Right lobe of liver (tissue), 6 donors: ENCODE data around the gene ACBD6. TPM values are rescaled to one million over a fixed set of nuclear protein-coding genes. Genes with fewer than 3 reads are reported as not detected.

ENCODE experiments used
- ATAC-seq, 4 donors: fragments of 200-7000 bp; cut with Tn5 transposase; one replicate each; pipeline ENCODE4 v1.9.1; 2020; ENCODE audit warnings: mild to moderate bottlenecking in 4 of 4, moderate library complexity in 4 of 4
- DNase-seq, 3 donors: peaks; one replicate each; pipeline ENCODE4 v3.0.0-alpha.2; 2020
- H3K27ac ChIP-seq, 3 donors: fragments of 200-600 bp; one replicate each; pipeline ENCODE4 v1.8.0; 2022
- H3K27me3 ChIP-seq, 2 donors: fragments of 200-600 bp; one replicate each; pipeline ENCODE4 v1.8.0; 2022
- H3K36me3 ChIP-seq, 4 donors: fragments of 200-600 bp; sonication (generic) in 1 of 4; one replicate each; pipeline versions ENCODE4 v1.5.1 to v1.8.0; 2017 to 2022; ENCODE audit warnings: control low read depth in 1 of 4
- H3K4me1 ChIP-seq, 4 donors: fragments of 200-600 bp; sonication (generic) in 1 of 4; one replicate each; pipeline versions ENCODE4 v1.5.1 to v1.8.0; 2017 to 2022; ENCODE audit warnings: control low read depth in 1 of 4
- H3K4me3 ChIP-seq, 3 donors: fragments of 200-600 bp; one replicate each; pipeline ENCODE4 v1.8.0; 2022
- H3K9me3 ChIP-seq, 4 donors: fragments of 200-600 bp; sonication (generic) in 1 of 4; one replicate each; pipeline versions ENCODE4 v1.5.1 to v1.8.0; 2017 to 2022; ENCODE audit warnings: control low read depth in 1 of 4
- CTCF ChIP-seq, 4 donors: fragments of 200-600 bp in 3 of 4; fragments of 450-650 bp in 1 of 4; IDR thresholded peaks; one replicate each; pipeline versions ENCODE4 v1.5.1 to v1.8.0; 2016 to 2022; ENCODE audit warnings: antibody characterized with exemption in 4 of 4, mild to moderate bottlenecking in 2 of 4
- POLR2A ChIP-seq: fragments of 450-650 bp; IDR thresholded peaks from one replicate; pipeline ENCODE4 v1.6.1; 2017; ENCODE audit warnings: antibody characterized with exemption, mild to moderate bottlenecking
- WGBS: methylation state at CpG from one replicate; pipeline ENCODE4 v1.1.6; 2018; ENCODE audit warnings: low coverage, low lambda C conversion rate; ENCODE audit not compliant: insufficient coverage; ENCODE audit errors: missing lambda C conversion rate; 5-methylcytosine and 5-hydroxymethylcytosine counted together
- intact Hi-C, 2 donors: fragments of 100-400 bp; cut with DNase I; formaldehyde crosslinking; loops; one replicate each; pipeline versions ENCODE4 v1.11.2 to v1.14.1; 2022
- total RNA-seq, 6 experiments: library from RNA; depleted of rRNA in 2 of 6; stranded (reverse); fragments of >200 nt in 2 of 6; fragmentation: NEBNext Ultra II Directional in 3 of 6; extraction: Animal tissue kit (Norgen Biotek cat#: 25700) in 3 of 6; gene quantifications; one replicate each; pipeline versions ENCODE4 v1.1.0 to v1.2.4, GENCODE V29; 2016 to 2023
- donor health status: DM: no; HTN: yes; CAD: no.
- donor health status: DM: no; HTN: no; CAD: no.
- donor health status: DM: no; HTN: no; CAD: no.
- donor health status: DM: no; HTN: yes; CAD: no.
- donor health status: DM: no; HTN: yes; CAD: no.

ACBD6 gene
- total RNA-seq, 6 experiments from 2014 or later = 9.5 to 18.9 (median 11.5) TPM

GRCh38 chr1:180309338-180309737, 193.0 kb downstream of the ACBD6 start:
- H3K27ac ChIP-seq = no peak overlapping the region
- 78% methylated on average over 1 of the region's 1 CpG for WGBS
- TF ChIP-seq POLR2A = no peak
- no peak for TF ChIP-seq CTCF (IDR thresholded peaks at IDR 0.05)
- no peaks in the 10 kb centered on the region for H3K9me3 ChIP-seq
- DNase-seq = no peak
- H3K27me3 ChIP-seq = no peaks in the 10 kb centered on the region
- H3K36me3 ChIP-seq = no peaks in the 10 kb centered on the region
- no peak overlapping the region for H3K4me3 ChIP-seq
- no peaks in the 10 kb centered on the region for H3K4me1 ChIP-seq
- intact Hi-C loops = no loop called here
- peak in 1 of 4 donors; percentile 82 for ATAC-seq

- Histone ChIP-seq H3K4me3 (no peak overlapping the region), H3K9me3 (no peaks in the 10 kb centered on the region), H3K27ac (no peak overlapping the region), H3K27me3 (no peaks in the 10 kb centered on the region), H3K4me1 (no peaks in the 10 kb centered on the region), H3K36me3 (no peaks in the 10 kb centered on the region)
- DNase-seq (no peak), ATAC-seq (no peak)
- intact Hi-C loops = no loop called here
- WGBS = 90% methylated on average over 2 of the region's 2 CpGs
- TF ChIP-seq CTCF (IDR thresholded peaks at IDR 0.05) = no peak
These were observed 201.1 kb downstream of the ACBD6 start for GRCh38 chr1:180301135-180301742.

- Histone ChIP-seq H3K27me3 (no peaks in the 10 kb centered on the region), H3K4me1 (no peaks in the 10 kb centered on the region), H3K36me3 (no peaks in the 10 kb centered on the region), H3K27ac (no peak overlapping the region), H3K4me3 (no peak overlapping the region), H3K9me3 (no peaks in the 10 kb centered on the region)
- TF ChIP-seq CTCF (IDR thresholded peaks at IDR 0.05) (no peak), POLR2A (no peak)
- intact Hi-C loops = no loop called here
- 89% methylated on average over 7 of the region's 7 CpGs for WGBS
- DNase-seq (no peak), ATAC-seq (no peak)
These were observed 202.7 kb downstream of the ACBD6 start for GRCh38 chr1:180299479-180300221.

GRCh38 chr1:180295999-180296398, 206.4 kb downstream of the ACBD6 start:
- no peak overlapping the region for H3K27ac ChIP-seq
- H3K9me3 ChIP-seq = no peaks in the 10 kb centered on the region
- WGBS = 92% methylated on average over 1 of the region's 1 CpG
- ATAC-seq (no peak), DNase-seq (no peak)
- intact Hi-C loops = no loop called here
- no peak for TF ChIP-seq POLR2A
- no peaks in the 10 kb centered on the region for H3K27me3 ChIP-seq
- H3K4me1 ChIP-seq = peaks cover 0 to under 1% (median under 1%) of the 10 kb centered on the region in 4 donors
- H3K36me3 ChIP-seq = no peaks in the 10 kb centered on the region
- no peak overlapping the region for H3K4me3 ChIP-seq

GRCh38 chr1:180294711-180295110, 207.7 kb downstream of the ACBD6 start:
- Histone ChIP-seq H3K36me3 (no peaks in the 10 kb centered on the region), H3K4me1 (peaks cover 0 to 9% (median 3%) of the 10 kb centered on the region in 4 donors), H3K27me3 (no peaks in the 10 kb centered on the region), H3K27ac (no peak overlapping the region), H3K4me3 (no peak overlapping the region), H3K9me3 (no peaks in the 10 kb centered on the region)
- no peak for DNase-seq
- no peak for ATAC-seq
- no peak for TF ChIP-seq CTCF (IDR thresholded peaks at IDR 0.05)
- no peak for TF ChIP-seq POLR2A
- intact Hi-C loops = no loop called here
- WGBS = 93% methylated on average over 2 of the region's 2 CpGs
